ENCODE results near the gene ZAR1. TPM values are rescaled to one million over a fixed set of nuclear protein-coding genes. Genes with fewer than 3 reads are reported as not detected.

Gene ZAR1
- total RNA-seq, 2 donors from 2014 or later, result not detected

DNA sequence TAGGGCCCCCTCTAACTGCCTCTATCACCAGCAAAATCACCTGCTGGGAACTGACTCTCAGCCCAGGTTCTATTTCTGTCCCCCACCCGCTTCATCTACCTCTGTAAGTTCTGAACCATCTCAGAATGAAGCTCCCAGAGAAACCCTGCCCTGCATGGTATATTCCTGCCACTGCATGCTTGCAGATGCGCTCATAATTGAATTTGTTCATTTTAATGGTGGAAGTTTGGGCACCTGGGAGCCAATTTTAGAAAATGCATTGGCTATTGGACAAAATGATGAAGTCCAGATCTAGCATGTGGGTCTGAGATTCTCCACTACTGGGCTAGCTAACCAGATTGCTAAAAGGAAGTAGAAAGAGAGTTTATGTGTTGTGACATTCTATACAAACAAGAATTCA is 35.5 kb upstream of the ZAR1 start:
- TF ChIP-seq, protein P1, sequence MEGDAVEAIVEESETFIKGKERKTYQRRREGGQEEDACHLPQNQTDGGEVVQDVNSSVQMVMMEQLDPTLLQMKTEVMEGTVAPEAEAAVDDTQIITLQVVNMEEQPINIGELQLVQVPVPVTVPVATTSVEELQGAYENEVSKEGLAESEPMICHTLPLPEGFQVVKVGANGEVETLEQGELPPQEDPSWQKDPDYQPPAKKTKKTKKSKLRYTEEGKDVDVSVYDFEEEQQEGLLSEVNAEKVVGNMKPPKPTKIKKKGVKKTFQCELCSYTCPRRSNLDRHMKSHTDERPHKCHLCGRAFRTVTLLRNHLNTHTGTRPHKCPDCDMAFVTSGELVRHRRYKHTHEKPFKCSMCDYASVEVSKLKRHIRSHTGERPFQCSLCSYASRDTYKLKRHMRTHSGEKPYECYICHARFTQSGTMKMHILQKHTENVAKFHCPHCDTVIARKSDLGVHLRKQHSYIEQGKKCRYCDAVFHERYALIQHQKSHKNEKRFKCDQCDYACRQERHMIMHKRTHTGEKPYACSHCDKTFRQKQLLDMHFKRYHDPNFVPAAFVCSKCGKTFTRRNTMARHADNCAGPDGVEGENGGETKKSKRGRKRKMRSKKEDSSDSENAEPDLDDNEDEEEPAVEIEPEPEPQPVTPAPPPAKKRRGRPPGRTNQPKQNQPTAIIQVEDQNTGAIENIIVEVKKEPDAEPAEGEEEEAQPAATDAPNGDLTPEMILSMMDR (IDR thresholded peaks at IDR 0.05), result no peak
- Histone ChIP-seq H3K27ac (no peak overlapping the region), H3K9me3 (no peaks in the 10 kb centered on the region), H3K4me3 (no peak overlapping the region), H3K4me1 (no peaks in the 10 kb centered on the region), H3K36me3 (no peaks in the 10 kb centered on the region), H3K27me3 (no peaks in the 10 kb centered on the region)
- DNase-seq (ENCODE audit: low spot score), result no peak

DNA sequence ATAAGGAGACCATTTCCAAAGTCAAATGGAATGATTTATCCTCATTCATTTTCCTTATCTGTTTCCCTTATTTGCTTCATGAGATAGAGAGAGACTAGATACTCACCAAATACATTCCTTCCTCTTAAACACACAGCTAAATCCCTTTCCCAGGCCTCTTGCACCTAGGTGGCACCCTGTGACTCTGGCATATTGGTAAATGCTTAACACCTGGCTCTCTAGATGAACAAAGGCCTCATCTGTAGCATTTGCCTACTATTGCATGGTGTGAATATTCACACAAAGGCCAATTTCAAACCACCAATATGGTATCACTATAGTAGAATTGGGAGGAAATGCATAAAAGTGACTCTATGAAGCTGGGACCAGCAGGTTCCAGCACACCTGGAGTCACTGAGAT is 29.1 kb upstream of the ZAR1 start:
- H3K9me3 ChIP-seq, result no peaks in the 10 kb centered on the region
- H3K4me1 ChIP-seq, result no peaks in the 10 kb centered on the region
- no peak for DNase-seq (ENCODE audit: low spot score)
- no peaks in the 10 kb centered on the region for H3K36me3 ChIP-seq
- no peaks in the 10 kb centered on the region for H3K27me3 ChIP-seq
- TF ChIP-seq, protein P1 (IDR thresholded peaks at IDR 0.05), result no peak
- H3K4me3 ChIP-seq, result no peak overlapping the region
- no peak overlapping the region for H3K27ac ChIP-seq

DNA sequence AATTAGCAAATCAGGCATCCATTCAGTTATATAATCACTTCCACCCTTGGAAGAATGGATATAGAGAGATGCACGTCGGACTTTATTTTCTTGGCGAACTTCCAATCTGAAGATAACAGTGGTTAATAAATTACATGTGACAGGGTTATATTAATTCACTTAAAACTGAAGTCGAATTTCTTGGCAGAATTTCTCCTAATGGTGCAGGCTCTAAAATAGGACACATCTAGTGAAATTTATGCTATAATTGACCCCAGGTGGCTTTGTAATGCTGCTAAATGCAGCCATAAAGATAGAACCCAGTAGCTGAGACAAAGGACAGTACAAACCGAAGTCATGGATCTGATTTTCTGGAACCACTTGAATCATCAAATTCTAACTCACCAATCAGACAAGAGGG is 27.7 kb upstream of the ZAR1 start:
- Histone ChIP-seq H3K27me3 (no peaks in the 10 kb centered on the region), H3K4me1 (no peaks in the 10 kb centered on the region), H3K4me3 (no peak overlapping the region), H3K36me3 (no peaks in the 10 kb centered on the region), H3K27ac (no peak overlapping the region), H3K9me3 (no peaks in the 10 kb centered on the region)
- no peak for DNase-seq (ENCODE audit: low spot score)
- TF ChIP-seq, protein P1 (IDR thresholded peaks at IDR 0.05), result no peak

DNA sequence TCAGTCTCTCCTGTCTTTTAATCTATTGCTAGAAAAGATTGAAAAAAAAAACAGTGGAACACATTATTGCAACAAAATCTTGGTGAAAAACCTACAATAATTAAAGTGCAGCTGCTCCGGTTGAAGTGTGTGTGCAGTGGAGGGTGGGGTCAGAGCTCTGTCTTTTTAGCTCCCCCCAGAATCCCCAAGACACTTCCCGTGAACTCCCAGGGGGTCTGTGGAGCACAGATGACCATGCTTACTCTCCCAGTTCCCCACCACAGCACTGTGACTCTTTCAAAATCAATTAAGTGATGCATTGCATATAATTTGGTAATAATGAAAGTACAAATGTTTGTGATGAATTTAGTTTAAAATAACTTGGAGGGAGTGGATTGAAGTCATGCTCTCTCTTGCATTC is 22.6 kb upstream of the ZAR1 start:
- no peaks in the 10 kb centered on the region for H3K36me3 ChIP-seq
- DNase-seq (ENCODE audit: low spot score), result no peak
- H3K4me3 ChIP-seq, result no peak overlapping the region
- TF ChIP-seq, protein P1 (IDR thresholded peaks at IDR 0.05), result no peak
- no peaks in the 10 kb centered on the region for H3K27me3 ChIP-seq
- no peak overlapping the region for H3K27ac ChIP-seq
- H3K9me3 ChIP-seq, result no peaks in the 10 kb centered on the region
- H3K4me1 ChIP-seq, result no peaks in the 10 kb centered on the region

DNA sequence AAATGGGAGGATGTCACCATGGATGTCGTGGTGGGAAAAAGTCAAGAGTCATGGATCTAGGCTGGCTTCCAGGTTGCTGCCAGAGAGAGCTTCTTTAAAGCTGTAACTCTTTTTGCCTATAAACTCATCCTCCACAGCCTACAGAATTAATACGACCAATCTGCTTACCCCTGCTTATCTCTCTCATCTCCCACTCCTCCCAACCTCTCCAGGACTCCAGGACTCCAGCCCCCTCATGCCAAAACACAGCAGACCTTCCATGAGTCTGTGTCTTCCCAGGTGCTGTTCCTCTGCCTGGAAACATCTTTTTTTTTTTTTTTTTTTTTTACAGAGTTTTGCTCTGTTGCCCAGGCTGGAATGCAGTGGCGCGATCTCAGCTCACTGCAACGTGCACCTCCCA is 22.2 kb upstream of the ZAR1 start:
- H3K36me3 ChIP-seq, result no peaks in the 10 kb centered on the region
- H3K27ac ChIP-seq, result no peak overlapping the region
- TF ChIP-seq, protein P1 (IDR thresholded peaks at IDR 0.05), result no peak

DNA sequence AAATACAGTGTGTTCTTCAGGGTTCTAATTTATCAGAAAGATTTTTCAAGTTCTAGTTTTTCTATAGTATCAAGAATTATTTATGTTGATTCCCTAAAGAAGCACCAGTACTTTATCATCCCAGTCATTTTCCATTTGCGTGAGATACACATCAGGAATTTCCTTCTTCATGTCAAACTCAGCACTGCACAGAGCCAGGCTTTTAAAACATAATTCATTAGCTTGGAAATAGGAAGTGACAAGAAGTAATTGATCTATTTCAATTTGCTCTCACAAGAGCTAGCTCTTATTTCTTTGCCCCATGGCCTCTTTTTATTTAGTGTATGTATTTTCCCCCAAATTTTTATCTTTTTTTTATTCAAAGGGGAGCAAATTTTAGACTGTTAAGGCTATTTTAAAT is 19.9 kb upstream of the ZAR1 start:
- Histone ChIP-seq H3K27me3 (no peaks in the 10 kb centered on the region), H3K9me3 (no peaks in the 10 kb centered on the region), H3K36me3 (no peaks in the 10 kb centered on the region), H3K27ac (no peak overlapping the region), H3K4me3 (no peak overlapping the region), H3K4me1 (no peaks in the 10 kb centered on the region)
- DNase-seq (ENCODE audit: low spot score), result no peak
- TF ChIP-seq, protein P1 (IDR thresholded peaks at IDR 0.05), result no peak

More for the DNA sequence above, 22.2 kb upstream of the ZAR1 start:
- Histone ChIP-seq H3K4me3 (no peak overlapping the region), H3K27me3 (no peaks in the 10 kb centered on the region), H3K4me1 (no peaks in the 10 kb centered on the region), H3K9me3 (no peaks in the 10 kb centered on the region)
- DNase-seq (ENCODE audit: low spot score), result no peak

Measured in right atrium auricular region (tissue), 2 donors.